Lung microvascular endothelial cell (primary cell): ENCODE data around the gene MAP4K1. TPM values are rescaled to one million over a fixed set of nuclear protein-coding genes. Genes with fewer than 3 reads are reported as not detected.
"Not testable (repeated sequence)": the region's sequence is repeated elsewhere in the genome, so short reads cannot be mapped to it uniquely, and the experiment has no call there.

Experiments
- DNase-seq, 2 donors: peaks; one replicate each; pipeline versions ENCODE4 v3.0.0 to v3.0.0-alpha.2; 2010; ENCODE audit warnings: low read depth in 2 of 2
- total RNA-seq: library from RNA; depleted of rRNA; stranded (reverse); fragments of >200 nt; gene quantifications from 2 replicates; pipeline ENCODE4 v1.2.1, GENCODE V29; 2014

The MAP4K1 gene
- total RNA-seq, 1 donor from 2014 or later, result not detected

DNA sequence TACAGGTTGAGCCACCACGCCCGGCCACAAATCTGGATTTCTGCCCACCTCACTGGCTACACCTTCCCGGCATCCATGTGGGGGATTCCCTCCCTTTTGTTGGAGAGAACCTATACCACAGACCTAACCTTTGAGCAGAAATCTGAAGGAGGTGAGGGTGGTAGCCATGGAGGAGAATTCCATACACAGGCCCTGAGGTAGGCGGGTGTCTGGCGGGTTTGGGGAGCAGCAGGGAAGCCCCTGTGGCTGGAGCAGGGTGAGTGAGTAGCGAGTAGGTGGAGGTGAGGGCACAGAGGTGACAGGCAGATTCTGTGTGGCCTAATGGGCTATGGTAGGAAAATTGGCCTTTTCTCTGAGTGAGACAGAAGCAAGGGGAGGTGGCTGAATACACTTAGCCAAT lies 11.8 kb upstream of the MAP4K1 start:
- DNase-seq, result no peak

GRCh38 chr19:38626401-38626800 lies 8.6 kb upstream of the MAP4K1 start:
- no peak for DNase-seq

DNA sequence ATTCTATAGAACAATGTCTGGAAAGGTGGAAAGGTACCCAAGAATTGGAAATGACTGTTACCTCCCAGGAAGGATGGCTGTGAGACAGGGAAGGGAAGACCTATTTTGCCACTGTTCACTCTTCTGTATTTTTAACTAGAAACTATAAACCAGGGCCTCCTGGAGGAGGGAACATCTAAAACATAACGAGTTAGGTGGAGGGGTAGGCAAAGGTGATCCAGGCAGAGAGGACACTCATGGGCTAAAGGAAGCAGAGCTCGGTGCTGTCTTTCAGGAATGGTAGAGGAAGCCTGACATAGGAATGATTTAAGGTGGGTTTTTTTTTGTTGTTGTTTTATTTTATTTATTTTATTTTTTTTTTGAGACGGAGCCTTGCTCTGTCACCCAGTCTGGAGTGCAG lies 7.1 kb upstream of the MAP4K1 start:
- DNase-seq, result no peak

DNA sequence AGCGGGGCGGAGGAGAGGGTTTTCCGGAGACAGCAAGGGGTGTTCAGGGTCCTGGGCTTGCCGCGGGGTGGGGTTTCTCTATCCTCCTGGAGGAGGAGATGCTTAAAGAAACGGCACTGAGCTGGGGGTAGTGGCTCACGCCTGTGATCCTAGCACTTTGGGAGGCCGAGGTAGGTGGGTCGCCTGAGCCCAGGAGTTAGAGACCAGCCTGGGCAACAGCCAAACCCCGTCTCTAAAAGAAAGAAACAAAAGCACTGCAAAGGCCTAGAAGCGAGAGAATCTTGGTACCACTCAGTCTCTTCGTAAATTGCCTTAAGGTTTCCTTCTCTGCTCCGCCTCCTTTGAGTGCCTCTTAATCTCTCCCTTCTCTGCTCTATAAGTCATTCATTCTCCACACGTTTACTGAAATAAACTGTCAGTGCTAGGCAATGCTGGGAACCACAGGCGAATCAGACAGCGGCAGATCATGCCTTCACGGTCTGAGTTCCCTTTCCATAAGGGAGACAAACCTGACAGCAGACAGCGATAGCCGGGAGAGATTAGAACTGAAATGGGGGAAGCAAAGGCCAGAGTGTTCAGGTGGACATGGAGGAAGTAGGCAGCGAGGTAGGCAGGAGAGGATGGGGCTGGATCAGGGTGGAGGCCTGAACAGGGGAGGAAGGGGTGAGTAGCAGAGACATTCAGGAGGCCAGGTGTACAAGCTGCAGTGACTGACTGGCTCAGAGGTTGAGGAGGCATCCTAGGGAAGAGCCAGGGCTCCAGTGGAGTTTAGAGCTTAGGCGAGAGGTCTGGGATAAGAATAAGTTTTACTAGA lies 1.8 kb upstream of the MAP4K1 start:
- no peak for DNase-seq

DNA sequence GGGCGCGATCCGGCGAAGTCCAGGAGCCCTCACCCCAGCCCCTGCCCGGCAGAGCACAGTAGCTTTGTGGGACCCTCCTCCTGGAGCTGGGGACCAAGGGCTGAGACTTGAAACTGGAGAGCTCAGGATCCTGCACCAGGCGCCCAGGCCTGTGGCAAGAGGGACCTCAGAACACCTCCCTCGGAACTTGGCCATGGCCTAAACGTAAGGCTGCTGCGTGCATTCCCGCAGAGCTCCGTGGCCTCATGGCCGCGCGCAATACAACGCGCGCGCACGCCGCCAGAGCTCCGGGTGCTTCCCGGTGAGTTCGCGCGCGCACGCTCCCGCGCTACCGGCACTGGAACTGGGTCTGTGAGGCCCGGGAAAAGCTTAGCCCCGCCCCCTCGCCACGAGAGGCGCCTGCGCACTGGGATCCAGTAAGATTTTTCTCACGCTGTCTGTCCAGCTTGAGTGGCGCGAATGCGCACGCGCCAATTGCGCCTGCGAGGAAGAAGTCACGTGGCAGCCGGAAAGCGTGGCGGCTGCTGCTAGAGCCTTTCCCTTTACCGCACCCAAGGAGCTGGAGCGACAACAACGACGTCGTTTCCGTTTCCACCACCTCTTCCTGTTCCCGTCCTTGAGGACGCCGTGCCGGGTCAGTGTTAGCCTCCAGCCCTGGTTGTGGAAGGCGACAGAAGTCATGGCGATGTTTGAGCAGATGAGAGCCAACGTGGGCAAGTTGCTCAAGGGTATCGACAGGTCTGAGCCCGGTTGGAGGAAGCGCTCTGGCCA lies 1.0 kb upstream of the MAP4K1 start, which contains the start of gene EIF3K:
TSS of gene EIF3K (plus strand) at position 599 of the 771 bp plus-strand sequence. CDS start at position 680, 81 bp downstream.
- DNase-seq, result peak; percentile 98 to 99

- DNase-seq, result no peak
Measured at GRCh38 chr19:38617283-38617763, 430 bp downstream of the MAP4K1 start.

DNA sequence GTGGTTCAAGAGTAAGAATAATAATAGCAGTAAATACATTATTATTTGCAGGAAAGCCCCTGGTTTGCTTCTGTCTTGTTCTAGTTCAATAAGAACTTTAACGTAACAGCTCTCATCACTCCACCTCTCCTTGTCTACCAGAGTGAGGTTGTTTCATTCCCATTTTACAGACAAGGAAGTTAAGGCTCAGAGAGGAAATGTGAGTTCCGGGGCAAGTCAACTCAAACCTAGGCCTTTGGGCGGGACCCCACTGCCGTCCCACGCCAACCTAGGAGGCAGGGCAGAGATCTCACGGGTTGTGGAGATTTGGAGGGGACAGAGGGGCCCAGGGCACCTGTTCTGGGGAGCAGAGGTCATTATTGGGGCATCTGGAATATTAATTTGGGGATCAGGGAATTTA lies 1.5 kb downstream of the MAP4K1 start:
- DNase-seq, result no peak

DNA sequence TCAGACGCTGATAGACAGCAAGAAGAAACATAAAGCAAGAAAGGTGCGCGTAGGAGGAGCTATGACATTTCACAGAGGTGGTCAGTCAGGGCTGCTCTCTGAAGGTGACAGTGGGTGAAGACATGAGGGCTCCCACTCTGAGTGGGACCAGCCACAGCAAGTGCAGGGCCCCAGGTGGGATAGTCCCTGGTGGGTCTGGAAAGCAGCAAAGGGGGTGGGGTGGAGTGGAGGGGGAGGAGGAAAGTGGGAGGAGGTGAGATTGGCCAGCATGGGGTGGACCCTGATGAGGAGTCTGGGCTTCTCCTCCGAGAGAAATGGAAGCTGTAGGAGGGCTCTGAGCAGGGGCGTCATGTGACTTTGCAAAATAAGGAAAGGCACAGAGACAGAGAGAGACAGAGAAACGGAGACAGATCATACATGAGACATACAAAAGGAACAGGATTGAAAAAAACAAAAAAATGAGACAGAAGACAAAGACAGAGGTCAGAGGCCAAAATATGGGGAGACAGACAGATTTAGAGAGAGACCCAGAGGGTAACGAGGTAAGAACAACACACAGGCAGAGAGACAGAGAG lies 2.7 kb downstream of the MAP4K1 start:
- no peak for DNase-seq

- DNase-seq, result no peak
Measured at GRCh38 chr19:38614289-38614688, 3.5 kb downstream of the MAP4K1 start.

DNA sequence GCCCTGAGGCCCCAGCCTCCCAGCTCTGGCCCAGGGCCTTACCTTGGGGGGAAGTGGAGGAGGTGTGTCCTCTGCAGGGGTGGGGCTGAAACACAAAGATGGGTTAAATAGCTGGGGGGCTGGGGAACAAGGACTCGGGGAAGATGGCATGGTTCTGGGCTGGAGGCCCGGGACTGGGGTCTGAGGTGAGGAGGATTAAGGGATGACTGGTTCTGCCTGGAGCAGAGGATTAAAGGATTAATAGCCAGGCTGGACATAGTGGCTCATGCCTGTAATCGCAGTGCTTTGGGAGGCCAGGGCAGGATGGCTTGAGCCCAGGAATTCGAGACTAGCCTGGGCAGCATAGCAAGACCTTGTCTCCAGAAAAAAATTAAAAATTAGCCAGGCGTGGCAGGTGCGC lies 11.6 kb downstream of the MAP4K1 start:
- DNase-seq, result no peak

GRCh38 chr19:38602856-38603255 lies 14.9 kb downstream of the MAP4K1 start:
- not testable (repeated sequence) for DNase-seq

- no peak for DNase-seq
Measured at GRCh38 chr19:38599722-38600121, 18.0 kb downstream of the MAP4K1 start.

GRCh38 chr19:38597075-38597474 lies 20.7 kb downstream of the MAP4K1 start:
- no peak for DNase-seq

DNA sequence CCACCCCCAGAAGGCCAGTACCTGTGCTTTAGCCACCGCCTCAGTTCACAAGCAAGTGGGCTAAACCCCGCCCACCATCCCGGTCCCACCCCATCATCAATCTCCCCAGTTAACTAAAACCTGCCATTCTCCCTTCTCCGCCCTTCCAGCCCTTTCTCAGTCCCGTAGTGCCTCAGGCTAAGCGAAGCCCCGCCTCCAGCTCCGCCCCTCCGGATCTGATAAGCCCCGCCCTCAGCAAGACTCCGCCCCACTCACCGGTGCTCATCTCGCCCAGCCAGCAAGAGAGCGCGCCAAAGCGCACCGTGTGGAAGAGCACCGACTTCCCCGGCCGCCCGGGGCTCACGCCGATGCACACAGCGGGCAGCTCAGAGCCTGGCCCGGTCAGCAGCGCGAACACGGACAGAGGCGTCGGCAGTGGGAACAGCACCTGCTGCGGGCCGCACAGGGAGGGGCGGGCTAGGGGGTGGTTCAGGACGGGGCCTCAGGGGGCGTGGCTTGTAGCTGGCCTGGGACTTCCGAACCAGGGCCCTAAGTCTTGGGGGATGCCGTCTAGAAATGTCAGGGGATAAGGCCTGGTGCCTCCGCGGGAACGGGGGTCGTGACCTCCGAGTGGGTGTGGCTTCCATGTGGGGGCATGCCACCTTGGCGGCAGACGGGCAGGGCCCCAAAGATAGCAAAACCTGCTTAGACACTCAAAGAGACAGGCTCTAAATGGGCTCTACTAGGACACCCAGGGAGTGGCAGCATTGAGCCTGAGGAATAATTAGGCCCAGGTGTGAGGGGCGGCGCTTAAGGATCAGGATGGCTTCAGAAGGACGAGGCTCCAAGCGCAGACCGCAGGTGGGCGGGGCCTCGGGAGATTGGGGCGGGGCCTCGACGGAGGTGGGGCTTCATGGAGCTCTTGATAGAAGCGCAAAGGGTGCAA lies 21.4 kb downstream of the MAP4K1 start:
- peak in 1 of 2 donors; percentile 32 for DNase-seq

DNA sequence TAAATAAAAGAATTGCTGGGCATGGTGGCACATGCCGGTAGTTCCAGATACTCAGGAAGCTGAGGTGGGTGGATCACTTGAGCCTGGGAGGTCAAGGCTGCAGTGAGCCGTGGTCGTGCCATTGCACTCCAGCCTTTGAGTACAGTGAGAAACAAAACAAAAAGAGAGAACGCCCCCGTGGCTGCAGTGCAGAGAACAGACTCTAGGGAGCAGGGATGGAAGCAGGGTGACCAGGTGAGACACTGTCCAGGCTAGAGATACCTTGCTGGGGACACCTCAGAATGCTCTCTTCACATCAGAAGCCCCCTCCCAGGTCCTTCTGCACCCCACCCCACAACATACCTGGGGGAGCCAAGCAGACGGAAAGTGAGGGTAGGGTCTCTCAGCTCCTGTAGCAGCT lies 24.8 kb downstream of the MAP4K1 start:
- DNase-seq, result no peak

- no peak for DNase-seq
Measured at GRCh38 chr19:38588041-38588440, 29.7 kb downstream of the MAP4K1 start.

- no peak for DNase-seq
Measured at GRCh38 chr19:38587562-38587961, 30.2 kb downstream of the MAP4K1 start.

GRCh38 chr19:38583985-38584305 lies 33.8 kb downstream of the MAP4K1 start:
- no peak for DNase-seq

- DNase-seq, result no peak
Measured at GRCh38 chr19:38583219-38583984, 34.4 kb downstream of the MAP4K1 start.

- no peak for DNase-seq
Measured at GRCh38 chr19:38580080-38580479, 37.7 kb downstream of the MAP4K1 start.
